NCI-H2171 treated with DMSO at 0.1 percent for 48 hours (cell line): ENCODE measurements around the gene CDKL2.
"Not testable (repeated sequence)": the region's sequence is repeated elsewhere in the genome, so short reads cannot be mapped to it uniquely, and the experiment has no call there.

Source experiments
- DNase-seq: peaks from one replicate; lab custom pipeline; 2025; lab: John Stamatoyannopoulos, UW

CDKL2 gene

DNA sequence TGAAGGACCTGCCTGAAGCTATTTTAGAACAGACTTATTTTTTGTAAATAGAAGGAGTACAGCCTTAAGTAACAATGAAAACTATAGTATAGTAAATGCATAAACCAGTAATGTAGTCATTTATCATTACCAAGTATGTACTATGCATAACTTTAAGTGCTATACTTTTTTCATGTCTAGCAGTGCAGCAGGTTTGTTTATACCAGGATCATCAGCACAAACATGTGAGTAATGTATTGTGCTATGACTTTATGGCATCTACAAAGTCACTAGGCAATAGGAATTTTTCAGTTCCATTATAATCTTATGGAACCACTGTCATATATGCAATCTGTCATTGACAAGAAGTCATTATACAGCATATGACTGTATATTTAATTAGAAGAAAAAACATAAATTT lies 77.9 kb downstream of the CDKL2 start:
- no peak for DNase-seq

DNA sequence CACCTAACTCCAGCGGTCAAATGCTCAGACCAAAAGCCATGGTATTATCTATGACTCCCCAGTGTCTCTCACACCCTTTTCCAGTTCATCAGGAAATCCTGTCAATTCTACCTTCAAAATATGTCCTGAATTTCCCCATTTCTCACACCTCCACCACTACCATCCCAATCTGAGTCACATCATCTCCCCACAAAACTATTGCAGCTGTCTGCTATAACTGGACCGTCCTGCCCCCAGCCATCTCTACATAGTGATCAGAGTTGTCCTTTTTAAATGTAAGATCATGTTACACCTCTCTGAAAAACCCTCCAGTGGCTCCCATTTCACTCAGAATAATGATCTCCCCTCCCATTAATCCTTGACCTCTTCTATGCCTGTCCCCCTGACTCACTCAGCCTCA lies 81.3 kb downstream of the CDKL2 start:
- DNase-seq: no peak

DNA sequence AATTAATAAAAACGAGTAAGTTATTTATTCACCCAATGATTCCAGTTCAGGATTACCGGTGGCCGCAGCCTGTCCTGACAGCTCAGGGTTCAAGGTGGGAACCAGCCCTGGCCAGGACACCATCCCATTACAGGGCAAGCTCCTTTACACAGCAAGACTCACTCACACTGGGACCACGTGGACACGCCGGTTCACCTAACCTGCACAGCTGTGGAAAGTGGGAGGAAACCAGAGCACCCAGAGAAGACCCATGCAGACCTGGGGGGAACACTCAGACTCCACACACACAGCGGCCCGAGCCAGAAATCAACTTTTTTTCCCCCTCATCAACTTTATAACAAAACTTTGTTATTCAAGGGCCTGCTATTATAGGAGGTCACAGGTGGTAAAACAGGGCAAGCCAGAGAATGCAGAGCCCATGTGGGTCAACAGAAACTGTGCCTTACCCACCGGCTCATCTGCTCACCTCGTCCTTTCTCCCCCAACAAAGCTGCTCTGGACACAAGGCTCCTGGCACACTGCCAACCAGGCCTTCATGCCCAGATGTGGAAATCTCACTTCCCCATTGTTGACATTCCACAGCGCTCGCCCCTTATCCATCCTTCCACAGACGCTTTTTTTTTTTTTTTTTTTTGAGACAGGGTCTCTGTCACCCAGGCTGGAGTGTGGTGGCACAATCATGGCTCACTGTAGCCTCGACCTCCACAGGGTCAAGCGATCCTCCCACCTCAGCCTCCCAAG lies 82.5 kb downstream of the CDKL2 start:
- no peak for DNase-seq

DNA sequence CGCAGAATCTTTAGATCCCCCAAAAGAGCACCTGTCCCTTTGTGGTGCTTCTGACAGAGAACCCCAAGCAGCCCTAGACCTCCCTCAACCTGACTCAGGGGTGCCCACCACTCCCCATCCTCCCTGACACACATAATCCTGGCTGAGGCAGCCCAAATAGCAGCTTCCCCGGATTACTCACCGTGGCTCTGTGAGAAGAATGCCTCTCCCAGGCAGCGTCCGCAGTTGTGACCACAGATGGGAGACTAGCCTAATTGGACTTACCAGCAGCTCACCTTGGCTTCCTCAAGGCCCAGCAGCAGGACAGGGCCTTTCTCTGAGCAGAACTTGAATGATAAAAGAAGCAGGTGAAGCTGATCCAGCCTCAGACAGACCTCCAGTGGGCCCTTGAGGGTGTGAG lies 84.8 kb downstream of the CDKL2 start:
- DNase-seq: no peak

DNA sequence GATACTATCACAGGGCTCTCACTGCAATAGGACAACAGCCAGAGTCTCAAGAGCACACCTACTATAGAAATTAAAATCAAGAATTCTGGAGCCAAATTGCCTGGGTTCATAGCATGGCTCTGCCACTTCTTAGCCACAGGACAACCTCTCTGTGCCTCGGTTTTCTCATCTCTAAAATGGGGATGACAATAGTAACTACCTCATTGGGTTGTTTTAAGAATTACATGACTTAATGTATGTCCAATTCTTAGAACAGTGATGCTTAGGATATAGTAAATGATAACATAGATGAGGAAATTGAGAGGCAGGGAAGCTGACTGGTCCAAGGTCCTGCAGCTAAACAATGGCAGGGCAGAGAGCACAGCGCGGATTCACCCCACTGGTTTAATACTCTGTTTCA lies 85.5 kb downstream of the CDKL2 start:
- DNase-seq: no peak

DNA sequence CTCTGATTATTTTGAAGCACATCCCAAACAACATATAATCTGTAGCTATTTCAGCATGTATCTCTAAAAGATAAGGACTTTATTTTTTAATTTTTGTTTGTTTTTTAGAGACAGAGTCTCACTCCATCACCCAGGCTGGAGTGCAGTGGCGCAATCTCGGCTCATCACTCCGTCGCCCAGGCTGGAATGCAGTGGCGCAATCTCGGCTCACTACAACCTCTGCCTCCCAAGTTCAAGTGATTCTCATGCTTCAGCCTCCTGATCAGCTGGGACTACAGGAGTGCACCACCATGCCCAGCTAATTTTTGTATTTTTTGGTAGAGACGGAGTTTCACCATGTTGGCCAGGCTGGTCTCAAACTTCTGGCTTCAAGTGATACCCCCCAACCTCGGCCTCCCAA lies 86.1 kb downstream of the CDKL2 start:
- DNase-seq: not testable (repeated sequence)

DNA sequence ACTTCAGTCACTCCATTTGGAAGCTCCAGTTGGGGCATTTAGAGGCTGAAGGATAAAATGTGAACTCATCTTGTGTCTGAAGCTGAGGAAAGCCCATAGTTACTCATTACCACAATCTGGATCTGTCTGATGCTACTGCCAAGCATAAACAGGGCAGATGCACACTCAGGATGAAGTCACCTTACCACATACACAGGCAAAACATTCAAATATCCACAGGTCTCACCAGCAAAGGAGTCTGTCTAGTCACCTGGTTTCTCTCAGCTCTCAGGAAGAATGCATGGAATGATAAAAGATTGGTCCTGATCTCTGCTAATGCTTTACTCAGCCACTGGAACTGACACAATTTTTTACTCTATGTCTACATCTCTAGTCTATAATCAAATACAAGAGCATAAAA lies 87.5 kb downstream of the CDKL2 start:
- DNase-seq: no peak

DNA sequence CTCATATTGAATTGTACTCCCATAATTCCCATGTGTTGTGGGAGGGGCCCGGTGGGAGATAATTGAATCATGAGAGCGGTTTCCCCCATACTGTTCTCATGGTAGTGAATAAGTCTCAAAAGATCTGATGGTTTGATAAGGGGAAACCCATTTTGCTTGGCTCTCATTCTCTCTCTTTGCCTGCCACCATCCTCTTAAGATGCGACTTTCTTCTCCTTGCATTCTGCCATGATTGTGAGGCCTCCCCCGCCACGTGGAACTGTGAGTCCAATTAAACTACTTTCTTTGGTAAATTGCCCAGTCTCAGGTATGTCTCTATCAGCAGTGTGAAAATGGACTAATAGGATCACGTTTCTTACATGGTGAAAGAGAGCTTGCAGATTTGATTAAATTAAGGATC lies 93.0 kb downstream of the CDKL2 start:
- not testable (repeated sequence) for DNase-seq

DNA sequence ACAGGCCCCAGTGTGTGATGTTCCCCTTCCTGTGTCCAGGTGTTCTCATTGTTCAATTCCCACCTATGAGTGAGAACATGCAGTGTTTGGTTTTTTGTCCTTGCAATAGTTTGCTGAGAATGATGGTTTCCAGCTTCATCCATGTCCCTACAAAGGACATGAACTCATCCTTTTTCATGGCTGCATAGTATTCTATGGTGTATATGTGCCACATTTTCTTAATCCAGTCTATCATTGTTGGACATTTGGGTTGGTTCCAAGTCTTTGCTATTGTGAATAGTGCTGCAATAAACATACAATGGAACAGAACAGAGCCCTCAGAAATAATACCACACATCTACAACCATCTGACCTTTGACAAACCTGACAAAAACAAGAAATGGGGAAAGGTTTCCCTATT lies 96.4 kb downstream of the CDKL2 start:
- not testable (repeated sequence) for DNase-seq

DNA sequence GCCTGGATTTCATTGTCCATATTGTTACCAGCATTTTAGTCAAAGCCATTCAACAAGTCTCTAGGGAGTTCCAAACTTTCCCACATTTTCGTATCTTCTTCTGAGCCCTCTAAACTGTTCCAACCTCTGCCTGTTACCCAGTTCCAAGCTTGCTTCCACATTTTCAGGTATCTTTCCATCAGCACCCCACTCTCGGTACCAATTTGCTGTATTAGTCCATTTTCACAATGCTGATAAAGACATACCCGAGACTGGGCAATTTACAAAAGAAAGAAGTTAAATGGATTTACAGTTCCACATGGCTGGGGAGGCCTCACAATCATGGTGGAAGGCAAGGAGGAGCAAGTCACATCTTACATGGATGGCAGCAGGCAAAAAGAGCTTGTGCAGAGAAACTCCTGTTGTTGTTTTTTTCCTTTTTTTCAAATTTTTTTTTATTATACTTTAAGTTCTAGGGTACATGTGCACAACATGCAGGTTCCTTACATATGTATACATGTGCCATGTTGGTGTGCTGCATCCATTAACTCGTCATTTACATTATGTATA lies 96.9 kb downstream of the CDKL2 start:
- DNase-seq: not testable (repeated sequence)

DNA sequence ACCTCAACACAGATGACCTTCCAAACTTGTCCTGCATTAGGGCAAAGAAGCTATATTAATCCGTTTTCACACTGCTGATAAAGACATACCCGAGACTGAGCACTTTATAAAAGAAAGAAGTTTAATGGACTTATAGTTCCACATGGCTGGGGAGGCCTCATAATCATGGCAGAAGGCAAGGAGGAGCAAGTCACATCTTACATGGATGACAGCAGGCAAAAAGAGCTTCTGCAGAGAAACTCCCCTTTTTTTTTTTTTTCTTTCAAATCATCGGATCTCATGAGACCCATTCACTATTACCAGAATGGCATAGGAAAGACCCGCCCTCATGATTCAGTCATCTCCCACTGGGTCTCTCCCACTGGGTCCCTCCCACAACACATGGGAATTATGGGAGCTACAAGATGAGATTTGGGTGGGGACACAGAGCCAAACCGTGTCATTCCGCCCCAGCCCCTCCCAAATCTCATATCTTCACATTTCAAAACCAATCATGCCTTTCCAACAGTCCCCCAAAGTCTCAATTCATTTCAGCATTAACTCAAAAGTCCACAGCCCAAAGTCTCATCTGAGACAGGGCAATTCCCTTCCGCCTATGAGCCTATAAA lies 98.7 kb downstream of the CDKL2 start:
- DNase-seq: not testable (repeated sequence)

DNA sequence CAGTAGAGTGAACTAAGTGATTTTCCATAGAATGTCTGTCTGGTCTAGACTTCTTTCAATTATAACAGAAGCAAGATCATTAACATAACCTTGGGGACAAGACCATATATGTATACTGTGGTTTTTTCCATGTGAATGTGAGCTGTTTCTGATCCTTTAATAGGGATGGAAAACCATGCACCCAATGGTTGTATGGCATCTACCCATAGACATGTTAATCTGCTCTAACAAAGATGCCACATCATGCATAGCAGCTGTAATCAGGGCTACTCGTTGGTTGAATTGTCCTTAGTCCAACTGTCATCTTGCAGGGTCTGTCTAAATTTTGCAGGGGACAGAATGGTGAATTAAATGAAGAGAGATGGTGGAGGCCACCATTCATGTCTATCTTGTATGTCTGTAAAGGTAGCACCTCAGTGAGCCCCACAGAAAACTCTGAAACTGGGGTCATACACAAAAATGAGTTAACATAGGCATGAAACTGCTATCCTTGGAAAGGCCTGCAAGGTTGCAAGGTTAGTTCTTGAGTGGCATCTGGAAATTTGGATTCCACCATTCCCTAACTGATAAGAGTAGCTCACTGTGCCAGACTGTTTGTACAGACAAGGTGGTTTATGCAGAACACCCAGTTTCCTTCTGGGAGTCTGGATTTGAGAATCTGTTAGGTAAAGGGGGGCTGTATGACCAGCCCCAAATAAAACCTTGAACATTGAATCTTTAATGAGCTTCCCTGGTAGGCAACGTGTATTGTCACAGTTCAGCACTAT lies 99.6 kb downstream of the CDKL2 start:
- no peak for DNase-seq
